Upper lobe of left lung (tissue), 4 donors: ENCODE measurements around the gene RPS6KL1.

Experiments used
- CTCF ChIP-seq, 6 experiments: fragments of 450-650 bp in 4 of 6; fragments of 200-600 bp in 2 of 6; sonication (generic) in 2 of 6; IDR thresholded peaks; one replicate each; pipeline ENCODE4 v1.5.1; 2016 to 2019; ENCODE audit warnings: antibody characterized with exemption in 6 of 6
- POLR2A ChIP-seq, 4 donors: fragments of 450-650 bp; IDR thresholded peaks; one replicate each; pipeline ENCODE4 v1.5.1; 2016 to 2017; ENCODE audit warnings: antibody characterized with exemption in 4 of 4, mild to moderate bottlenecking in 2 of 4

- TF ChIP-seq CTCF (IDR thresholded peaks at IDR 0.05) (no peak), POLR2A (IDR thresholded peaks at IDR 0.05) (no peak)
These were observed 29.8 kb upstream of the RPS6KL1 start for GRCh38 chr14:74952697-74953484.
